HG03159 (cell line): ENCODE measurements around the gene ERGIC3.

Experiments used
- ATAC-seq: cut with Tn5 transposase; IDR thresholded peaks from one replicate; pipeline ENCODE4 v1.9.1; 2021; ENCODE audit warnings: mild to moderate bottlenecking, moderate library complexity; ENCODE audit not compliant: unreplicated experiment

The ERGIC3 gene

DNA sequence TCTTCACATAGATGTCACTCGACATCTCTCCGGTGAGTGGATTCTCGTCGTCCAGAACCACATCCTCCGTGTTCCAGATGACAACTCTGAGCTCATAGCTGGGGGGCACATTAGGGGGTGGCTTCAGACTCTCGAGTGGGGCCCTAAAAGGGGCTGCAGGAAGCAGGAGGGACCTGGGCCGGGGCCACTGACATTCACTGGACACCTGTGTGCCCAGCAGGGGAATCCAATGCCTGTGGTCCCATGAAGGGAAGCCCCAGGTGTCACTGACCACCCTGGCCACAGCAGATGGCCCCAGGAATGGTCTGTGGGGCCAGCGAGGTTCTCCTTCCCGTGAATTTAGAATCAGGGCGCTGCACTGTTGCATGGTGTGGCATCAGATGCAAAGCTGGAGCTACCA, 18.7 kb downstream of the ERGIC3 start:
- ATAC-seq = no peak

DNA sequence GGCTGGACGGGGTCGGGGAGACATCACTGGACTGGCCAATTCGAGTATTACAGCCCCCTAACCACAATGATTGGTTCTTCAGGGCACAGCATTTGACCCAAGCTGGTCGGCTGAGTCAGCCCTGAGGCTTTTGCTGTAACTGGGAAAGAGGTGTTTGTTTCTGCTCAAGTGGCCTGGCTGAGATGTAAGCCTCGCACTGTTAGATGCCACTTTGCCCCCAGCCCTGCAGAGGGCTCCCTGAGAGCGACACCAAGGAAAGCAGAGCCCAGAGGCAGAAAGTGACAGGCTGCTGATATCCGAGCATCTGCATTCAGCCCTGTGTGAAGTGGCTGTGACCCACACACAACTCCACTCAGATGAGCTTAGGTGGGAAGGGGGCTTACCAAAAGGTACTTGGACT, 19.4 kb downstream of the ERGIC3 start:
- no peak for ATAC-seq

DNA sequence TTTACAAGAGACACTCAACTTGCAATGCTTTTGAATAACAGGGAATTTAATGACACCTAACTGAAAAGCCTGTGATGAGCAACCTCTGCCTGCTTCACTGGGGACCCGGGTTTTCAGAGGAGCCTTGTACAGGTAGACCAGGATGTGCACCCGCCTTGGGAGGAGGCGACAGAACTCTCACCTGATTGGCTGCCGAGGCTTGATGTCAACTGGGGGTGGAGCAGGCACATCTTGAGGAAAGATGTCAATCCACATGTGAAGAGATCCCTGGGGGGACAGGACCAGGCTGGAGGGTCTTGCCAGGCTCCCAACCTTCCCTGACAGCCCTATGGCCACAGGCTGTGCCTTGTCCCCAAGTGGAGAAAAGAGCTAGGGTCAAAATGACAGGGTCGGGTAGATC, 19.8 kb downstream of the ERGIC3 start:
- no peak for ATAC-seq

DNA sequence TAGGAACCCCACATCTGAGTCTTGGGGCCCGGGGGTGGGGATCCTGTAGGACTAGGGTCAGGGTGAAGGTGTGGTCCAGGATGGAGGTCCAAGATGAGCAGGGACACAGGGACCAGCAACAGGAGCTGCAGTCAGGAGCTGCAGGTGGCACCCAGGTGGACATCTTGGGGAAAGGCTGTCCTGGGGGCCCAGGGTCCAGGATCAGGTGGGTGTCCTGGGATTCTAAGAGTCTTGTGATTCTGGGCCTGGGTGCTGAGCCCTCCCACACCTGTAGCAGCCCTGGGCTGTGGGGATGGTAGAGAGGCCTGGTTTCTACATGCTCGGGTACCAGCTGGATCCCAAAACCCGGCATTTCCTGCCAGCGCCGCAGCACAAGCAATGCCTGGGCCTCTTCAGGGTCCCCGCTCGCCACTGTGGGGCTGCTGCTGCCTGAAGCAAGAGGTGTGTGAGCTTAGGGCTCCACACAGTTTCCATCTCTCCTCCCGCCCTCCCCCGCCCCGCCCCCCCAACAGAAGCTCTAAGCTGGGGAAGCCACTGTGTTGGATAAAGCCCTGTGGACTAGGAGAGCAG, 20.7 kb downstream of the ERGIC3 start:
- no peak for ATAC-seq

DNA sequence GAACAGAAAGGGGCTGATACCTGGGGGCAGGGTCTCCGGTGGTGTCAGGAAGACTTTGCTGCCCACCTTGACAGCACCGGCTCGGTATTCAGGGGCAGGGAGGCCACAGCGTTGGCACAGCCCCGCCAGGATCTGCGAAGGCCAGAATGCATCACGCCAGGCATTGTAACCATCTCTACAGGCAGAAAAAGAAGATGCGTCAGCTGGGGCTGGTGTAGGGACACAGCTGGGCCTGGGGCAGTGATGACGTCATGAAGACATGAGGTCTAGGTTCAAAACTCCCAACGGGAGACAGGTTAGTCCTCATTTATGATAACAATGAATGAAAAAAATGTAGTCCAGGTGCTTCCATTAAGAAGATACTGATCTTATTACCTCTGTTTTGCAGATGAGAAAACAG, 22.0 kb downstream of the ERGIC3 start:
- ATAC-seq = no peak

DNA sequence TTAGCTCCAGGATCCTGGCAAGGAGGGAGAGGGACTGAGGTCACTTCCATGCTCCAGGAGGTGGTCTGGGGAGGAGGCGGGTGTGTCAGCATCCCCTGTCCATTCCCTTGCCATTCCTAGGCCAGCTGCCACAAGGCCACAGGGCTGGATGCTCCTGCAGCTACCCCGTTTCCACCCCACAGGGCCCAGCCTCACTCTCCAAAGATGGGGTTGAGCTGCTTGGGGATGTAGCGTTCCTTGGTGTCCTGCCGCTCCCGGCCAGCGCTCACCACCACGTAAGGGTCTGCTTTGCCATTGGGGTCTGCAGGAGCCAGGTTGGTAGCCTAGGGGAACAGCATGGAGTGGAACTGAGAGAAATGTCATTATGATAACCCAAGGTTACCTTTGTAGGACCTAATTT, 23.0 kb downstream of the ERGIC3 start:
- ATAC-seq = no peak

DNA sequence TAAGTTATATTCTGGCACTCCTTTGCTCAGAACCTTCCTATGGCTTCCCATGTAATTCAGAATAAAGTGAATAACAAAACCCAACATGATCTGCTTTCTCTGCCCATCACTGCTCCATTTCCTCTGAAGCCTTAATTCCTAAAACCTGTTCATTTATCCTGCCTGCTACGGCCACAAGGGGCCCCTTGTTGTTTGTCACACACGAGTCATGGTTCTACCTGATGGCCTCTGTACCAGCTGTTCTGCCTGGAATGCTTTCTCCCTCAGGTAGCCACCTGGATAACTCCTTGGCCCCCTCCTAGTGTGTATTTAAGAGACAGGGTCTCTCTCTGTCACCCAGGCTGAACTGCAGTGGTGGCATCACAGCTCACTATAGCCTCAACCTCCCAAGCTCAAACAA, 26.8 kb downstream of the ERGIC3 start:
- ATAC-seq = no peak

DNA sequence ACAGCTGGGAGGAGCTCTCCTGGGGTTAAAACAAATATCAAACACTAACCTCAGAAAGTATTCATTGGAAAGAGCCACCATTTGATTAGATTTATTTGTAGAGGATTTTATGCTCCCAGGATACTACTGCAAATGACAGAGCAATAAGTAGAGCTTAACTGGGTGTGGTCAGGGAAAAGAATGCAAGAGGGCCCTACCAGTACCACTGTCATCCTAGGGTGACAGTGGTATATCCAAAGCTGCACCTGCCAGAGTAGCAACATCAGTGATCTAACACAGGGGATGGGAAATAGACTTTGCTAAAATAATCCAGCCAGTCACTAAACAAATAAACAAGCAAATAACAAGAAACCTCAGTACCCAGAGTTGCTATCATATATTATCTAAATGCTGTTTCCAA, 29.7 kb downstream of the ERGIC3 start:
- no peak for ATAC-seq

DNA sequence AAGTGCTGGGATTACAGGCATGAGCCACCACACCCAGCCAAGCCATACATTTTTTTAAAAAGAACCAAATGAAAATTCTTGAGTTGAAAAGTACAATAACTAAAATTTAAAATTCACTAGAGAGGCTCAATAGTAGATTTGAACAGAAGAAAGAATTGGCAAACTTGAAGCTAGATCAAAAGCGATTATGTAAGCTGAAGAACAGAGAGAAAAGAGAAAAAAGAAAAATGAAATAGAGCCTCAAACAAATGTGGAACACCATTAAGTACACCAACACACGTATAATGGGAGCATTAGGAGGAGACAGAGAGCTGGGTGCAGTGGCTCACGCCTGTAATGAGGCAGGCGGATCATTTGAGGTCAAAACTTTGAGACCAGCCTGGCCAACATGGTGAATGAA, 31.0 kb downstream of the ERGIC3 start:
- no peak for ATAC-seq

DNA sequence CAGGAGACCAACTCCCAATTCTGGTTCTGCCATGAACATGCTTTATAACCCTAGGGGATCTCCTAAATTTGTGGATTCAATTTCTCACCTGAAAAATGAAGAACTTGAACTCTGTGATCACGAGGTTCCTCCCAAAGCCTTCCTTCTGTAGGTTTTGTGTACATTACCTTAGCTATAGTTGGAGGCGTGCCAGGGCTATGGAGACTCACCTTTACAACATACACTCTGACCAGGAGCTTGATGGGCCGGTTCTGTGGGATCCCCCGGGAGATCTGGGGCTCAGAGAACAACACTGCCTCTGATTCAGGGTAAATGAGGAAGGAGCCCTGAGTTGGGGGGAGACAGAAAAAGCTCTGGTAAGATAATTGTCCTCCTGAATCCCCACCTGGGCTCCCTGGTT, 34.1 kb downstream of the ERGIC3 start:
- ATAC-seq = no peak

DNA sequence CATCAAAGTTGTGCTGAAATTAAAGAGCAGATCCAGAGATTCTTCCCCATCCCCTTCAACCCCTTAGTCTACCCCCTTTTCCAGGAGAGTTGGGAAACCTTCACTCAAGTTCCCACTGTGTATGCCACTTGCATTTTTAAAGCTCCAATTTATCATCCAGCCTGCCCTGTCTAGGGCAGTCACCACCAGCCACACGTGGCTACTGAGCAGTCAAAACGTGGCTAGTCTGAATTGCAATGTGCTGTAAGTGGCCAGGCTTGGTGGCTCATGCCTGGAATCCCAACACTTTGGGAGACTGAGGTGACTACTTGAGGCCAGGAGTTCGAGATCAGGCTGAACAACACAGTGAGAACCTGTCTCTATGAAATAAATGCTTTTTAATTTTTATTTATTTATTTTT, 34.9 kb downstream of the ERGIC3 start:
- no peak for ATAC-seq

DNA sequence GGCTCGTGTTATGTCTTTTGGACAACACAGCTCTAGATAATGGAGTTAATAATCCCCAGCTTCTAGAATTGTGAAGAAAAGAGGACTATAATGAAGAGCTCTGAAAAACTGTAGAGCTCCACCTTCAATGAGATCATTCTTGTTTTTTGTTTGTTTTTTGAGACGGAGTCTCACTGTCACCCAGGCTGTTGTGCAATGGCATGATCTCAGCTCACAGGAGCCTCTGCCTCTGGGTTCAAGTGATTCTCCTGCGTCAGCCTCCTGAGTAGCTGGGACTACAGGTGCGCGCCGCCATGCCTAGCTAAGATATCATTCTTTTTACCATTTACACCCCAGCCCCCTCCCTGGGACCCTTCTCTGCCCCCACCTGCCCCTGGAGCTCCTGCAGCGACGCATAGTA, 36.6 kb downstream of the ERGIC3 start:
- ATAC-seq = no peak

DNA sequence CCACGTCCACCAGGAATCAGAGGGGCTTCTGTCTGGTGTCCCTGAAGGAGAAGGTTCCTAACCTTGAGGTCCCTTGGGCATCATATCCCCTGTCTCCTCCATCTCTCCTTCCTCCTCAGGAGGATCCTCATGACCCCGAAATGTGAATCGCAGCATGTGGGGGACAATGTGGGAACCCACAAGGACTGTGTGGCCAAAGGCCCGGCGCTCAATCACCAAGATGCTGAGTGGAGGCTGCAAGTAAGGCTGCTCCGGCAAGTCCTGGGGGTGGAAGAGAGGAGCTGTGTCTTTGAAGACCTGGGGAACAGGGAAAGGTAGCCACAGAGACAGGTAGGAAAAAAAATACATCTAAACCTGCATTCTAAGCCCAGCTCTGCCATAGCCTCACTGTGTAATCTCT, 37.3 kb downstream of the ERGIC3 start:
- ATAC-seq = no peak

DNA sequence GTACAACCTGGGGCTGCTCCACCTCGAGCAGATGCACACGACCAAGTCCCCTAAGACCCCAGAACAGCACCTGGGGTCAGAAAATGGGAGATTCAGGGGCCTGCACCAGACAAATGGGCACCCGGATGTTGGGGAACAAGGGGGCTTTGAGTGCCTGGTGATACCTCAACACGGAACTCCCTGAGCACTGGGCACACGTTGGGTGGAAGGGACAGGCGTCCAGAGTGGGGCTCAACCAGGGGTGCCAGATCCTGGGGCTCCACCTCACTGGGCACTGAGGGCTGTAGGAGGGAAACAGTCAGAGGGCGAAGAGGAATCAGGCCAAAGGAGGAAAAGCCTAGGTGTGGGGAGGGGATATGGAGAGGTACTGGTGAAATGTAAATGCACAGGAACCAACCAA, 40.3 kb downstream of the ERGIC3 start:
- ATAC-seq = no peak

DNA sequence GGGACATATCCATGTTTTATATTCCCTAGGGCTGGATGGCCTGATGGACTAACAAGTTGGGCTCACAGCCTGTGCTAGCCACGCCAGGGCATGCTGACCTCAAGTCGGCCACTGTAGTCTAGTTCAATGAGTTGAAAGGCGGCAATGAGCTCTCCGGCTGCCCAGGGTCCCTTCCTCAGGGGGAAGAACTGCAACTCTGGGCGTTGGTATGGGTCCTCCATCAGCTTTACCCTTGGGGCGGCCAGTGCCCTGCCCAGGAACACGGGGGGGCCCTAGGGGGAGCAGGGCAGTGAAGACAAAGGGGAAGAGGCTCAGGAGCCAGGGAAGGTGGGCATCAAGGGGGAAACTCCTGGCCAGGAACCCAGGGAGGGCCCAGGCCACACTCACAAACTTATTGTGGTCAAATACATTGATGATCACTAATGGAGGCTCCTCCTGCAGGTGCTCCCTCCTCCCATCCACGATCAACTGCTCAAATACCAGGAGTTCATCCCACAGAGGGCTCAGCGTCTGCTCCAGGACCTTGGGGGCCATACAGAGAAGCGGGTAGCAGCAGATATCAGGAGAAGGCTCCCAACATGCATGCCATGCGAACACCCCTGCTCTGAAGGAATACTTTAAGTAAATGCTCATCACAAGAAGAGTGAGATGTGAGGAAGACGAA, 41.0 kb downstream of the ERGIC3 start:
- ATAC-seq = no peak

DNA sequence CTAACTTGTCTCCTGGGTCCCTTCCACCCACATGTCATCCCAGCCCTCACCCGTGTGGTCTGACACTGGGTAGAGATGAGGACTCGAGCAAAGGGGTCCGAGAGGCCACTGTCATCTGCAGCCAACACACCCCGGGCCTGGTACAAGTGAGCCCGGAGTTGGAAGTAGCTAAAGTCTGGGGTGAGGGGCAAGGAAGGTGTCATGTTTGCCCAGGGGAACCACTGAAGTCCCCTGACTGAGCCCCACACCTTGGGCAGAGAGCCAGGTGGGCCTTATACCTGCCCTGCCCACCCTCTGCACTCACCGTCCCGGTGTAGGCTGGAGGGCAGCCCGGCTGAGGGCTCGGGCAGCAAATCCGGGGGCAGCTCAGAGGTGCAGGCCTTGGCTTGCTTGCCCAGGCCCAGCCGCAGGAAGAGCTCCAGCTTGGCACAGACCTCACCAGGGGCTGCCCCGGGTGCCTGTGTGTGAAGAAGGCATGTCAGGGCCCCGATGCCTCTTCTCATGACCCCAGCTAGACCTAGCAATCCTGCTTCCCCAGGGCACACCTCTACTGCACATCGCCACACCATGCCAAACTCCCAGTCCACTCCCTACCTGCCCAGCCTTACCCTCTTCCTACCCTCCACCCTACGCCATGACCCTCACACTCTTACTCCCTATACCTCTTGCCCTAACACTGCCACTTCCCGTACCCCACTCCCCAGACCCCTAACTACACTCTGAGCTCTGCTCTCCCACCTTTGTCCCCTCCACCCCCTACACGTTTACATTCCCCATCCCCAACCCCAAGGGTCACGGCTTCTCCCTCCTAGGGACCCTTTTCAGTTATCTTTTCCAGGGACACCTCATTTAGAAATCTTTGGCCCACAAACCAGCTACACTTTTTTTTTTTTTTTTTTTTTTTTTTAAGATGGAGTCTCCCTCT, 42.0 kb downstream of the ERGIC3 start:
- no peak for ATAC-seq

DNA sequence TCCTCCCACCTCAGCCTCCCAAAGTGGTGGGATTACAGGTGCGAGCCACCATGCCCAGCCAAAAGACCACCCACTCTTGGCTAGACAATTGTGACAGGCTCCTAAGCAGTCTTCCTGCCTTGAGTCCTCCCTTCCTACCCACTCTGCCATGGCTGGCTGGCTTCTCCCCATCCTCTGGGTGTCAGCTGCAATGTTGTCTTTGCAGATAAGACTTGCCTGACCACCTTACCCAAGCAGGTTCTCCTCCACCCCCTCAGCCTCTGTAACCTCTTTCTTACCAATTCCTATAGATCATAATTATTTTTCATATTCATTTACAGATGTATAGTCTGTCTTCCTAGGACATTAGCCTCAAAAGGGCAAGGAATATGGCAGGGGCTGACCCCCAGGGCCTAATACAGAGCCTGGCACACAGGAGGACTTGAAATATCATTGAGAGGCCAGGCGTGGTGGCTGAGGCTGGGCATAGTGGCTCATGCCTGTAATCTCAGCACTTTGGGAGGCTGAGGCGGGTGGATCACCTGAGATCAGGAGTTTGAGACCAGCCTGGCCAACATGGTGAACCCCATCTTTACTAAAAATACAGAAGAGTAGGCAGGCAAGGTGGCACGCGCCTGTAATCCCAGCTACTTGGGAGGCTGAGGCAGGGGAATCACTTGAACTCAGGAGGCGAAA, 45.0 kb downstream of the ERGIC3 start:
- ATAC-seq = no peak

DNA sequence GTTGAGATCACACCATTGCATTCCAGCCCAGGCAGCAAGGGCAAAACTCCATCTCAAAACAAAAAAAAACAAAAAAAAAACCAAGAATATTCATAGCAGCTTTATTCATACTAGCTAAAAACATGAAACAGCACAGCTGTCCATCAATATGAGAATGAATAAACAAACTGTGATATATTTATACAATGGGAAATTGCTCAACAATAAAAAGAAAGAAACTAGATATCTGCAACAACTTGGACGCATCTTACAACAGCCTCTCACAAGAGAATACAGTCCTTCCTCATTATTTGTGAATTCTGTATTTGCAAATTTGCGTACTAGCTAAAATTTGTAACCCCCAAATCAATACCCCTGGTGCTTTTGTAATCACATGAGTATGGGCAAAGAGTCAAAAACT, 45.6 kb downstream of the ERGIC3 start:
- ATAC-seq = no peak

DNA sequence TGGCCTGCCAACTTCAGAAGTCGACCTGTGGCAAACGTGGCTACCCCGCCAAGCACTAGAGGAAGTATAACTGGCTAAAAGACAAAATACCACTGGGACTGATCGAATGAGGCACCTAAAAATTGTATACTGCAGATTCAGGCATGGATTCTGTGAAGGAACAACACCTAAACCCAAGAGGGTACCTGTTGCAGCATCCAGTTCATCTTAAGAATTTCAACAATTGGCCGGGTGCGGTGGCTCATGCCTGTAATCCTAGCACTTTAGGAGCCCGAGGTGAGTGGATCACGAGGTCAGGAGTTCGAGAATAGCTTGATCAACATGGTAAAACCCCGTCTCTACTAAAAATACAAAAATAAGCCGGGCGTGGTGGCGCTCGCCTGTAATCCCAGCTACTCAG, 46.5 kb downstream of the ERGIC3 start:
- ATAC-seq = no peak

DNA sequence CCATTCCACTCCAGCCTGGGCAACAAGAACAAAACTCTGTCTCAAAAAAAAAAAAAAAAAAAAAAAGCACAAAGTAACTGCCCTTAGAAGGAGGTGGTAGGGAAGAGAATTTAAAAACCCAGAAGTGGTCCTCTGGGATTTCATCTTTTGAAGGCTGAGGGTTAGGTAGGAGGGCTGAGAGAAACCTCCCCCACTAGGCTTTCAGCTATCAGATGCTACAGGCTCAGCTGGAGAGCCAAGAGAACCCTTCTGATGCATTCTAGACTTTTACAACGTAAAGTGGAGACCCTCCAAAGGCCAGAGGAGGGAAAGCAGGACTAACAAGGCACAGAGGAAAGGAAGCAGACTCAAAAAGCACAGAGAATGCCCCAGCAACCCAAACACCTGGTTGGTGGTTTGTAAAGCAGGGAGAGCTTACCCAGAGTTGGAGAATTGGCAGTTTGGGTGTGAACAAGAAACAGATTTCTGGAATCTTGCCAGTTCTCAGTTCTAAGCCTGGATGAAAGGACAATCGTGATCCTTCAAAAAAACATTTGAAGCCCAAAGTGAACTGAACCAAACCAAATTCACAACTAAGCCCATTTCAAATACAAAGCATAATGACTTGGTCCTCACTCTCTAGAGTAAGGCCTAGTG, 50.6 kb downstream of the ERGIC3 start:
- no peak for ATAC-seq

DNA sequence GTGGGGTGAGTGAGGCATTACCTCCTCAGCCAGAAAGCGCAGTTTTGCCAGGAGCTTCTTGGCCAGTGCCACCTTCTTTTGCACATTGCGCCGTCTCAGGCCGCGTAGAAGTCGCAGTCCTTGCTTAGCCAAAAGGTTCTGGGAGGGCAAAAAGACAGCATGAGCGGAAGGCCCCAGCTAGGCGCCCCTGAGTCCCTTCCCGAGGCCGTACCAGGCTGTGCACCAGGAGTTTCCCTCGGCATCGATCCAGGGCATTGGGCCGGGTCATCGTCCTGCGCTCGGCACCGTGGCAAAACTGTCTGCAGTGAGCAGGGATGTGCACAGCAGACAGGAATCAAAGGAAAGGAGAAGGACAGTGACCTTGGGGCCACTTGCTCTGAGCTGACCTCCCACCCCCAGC, 53.6 kb downstream of the ERGIC3 start:
- ATAC-seq = no peak
